ENCODE results near the gene CHST12. TPM values are rescaled to one million over a fixed set of nuclear protein-coding genes. Genes with fewer than 3 reads are reported as not detected.
A peak's percentile ranks its signal among the peaks of the same experiment; 100 is the strongest.

Gene CHST12
- total and polyA plus RNA-seq, 2 of the 4 experiments (the other 2 are of a cell fraction), result 3.8 to 27.0 TPM

DNA sequence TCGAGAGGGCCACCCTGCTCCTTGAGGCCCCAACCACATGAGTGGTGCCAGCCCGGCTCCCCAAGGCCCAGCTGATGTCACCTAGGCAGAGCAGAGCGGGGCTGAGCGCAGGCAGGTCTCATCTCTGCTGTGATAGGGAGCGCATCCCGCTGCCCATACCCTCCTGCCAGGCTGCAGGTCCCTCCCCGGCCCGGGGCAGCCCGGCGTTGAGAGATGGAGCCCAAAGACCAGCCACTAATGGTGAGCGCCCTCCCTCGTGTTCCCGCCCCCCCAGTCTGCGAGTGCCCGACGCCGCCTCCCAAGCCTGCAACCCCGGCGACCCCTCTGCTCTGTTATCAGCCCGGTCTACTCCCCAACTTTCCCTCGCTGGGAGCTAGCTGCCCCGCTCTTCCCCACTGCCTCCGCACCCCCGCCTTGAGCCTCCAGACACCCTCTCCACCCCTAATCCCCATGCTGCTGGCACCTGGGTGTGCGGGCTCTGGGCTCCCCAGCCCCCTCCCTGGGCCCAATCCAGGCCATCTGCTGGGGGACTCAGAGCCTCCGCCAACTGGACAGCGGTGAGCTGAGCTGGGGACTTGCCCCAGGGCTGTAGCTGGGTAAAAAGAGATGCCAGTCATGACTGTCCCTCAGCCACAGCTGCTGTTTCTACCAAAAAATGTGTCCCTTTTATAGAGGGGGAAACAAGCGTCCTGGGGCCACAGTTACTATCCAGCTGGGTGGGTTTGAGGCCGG is 19.7 kb upstream of the CHST12 start:
- POLR2A ChIA-PET (ENCODE audit: unreplicated experiment), result no interaction called here
- intact Hi-C loops (cut with micrococcal nuclease), result no loop called here

More for the DNA sequence above, 19.7 kb upstream of the CHST12 start:
- H3K9ac ChIP-seq (ENCODE audit: low read depth, low read length), result no peak overlapping the region
- H4K91ac ChIP-seq (ENCODE audit: insufficient read depth, low read depth, low read length), result no peak overlapping the region
- no peak overlapping the region for H2BK5ac ChIP-seq (ENCODE audit: low read depth, low read length, poor library complexity, severe bottlenecking)
- H3K9me3 ChIP-seq (ENCODE audit: control insufficient read depth, insufficient read depth, low read length), result no peaks in the 10 kb centered on the region
- H3K9me1 ChIP-seq (ENCODE audit: insufficient read depth, low read length), result no peaks in the 10 kb centered on the region; the same call in 1 of the 2 replicates
- H3K23ac ChIP-seq (ENCODE audit: low read depth, low read length), result no peak overlapping the region
- no peak for DNase-seq
- H3K18ac ChIP-seq (ENCODE audit: low read depth, low read length), result no peak overlapping the region
- CTCF ChIA-PET, result no interaction called here
- H2AK5ac ChIP-seq (ENCODE audit: low read depth, low read length), result no peak overlapping the region
- no peak overlapping the region for H3K4me2 ChIP-seq (ENCODE audit: low read depth, low read length)
- TF ChIP-seq CEBPB (IDR thresholded peaks at IDR 0.05; ENCODE audit: low read depth, low read length) (no peak), RCOR1 (IDR thresholded peaks at IDR 0.05; ENCODE audit: insufficient replicate concordance, low read length) (no peak), MXI1 (IDR thresholded peaks at IDR 0.05; ENCODE audit: borderline replicate concordance, low read depth, low read length) (no peak), BHLHE40 (IDR thresholded peaks at IDR 0.05; ENCODE audit: low read depth, low read length) (no peak), POLR2A (IDR thresholded peaks at IDR 0.05; ENCODE audit: low read depth, low read length) (no peak), CHD1 (IDR thresholded peaks at IDR 0.05; ENCODE audit: low read depth, low read length) (no peak), MAZ (IDR thresholded peaks at IDR 0.05; ENCODE audit: borderline replicate concordance, low read depth, low read length) (no peak), NFE2L2 (IDR thresholded peaks at IDR 0.05; ENCODE audit: low read depth, low read length) (no peak), MAFK (IDR thresholded peaks at IDR 0.05; ENCODE audit: low read depth, low read length) (no peak), SMC3 (IDR thresholded peaks at IDR 0.05; ENCODE audit: low read depth, low read length) (no peak), RAD21 (IDR thresholded peaks at IDR 0.05; ENCODE audit: low read length) (no peak)
- TF ChIP-seq, protein P1, sequence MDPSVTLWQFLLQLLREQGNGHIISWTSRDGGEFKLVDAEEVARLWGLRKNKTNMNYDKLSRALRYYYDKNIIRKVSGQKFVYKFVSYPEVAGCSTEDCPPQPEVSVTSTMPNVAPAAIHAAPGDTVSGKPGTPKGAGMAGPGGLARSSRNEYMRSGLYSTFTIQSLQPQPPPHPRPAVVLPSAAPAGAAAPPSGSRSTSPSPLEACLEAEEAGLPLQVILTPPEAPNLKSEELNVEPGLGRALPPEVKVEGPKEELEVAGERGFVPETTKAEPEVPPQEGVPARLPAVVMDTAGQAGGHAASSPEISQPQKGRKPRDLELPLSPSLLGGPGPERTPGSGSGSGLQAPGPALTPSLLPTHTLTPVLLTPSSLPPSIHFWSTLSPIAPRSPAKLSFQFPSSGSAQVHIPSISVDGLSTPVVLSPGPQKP (IDR thresholded peaks at IDR 0.05; ENCODE audit: borderline replicate concordance, low read depth, low read length), result no peak
- TF ChIP-seq, protein P2, sequence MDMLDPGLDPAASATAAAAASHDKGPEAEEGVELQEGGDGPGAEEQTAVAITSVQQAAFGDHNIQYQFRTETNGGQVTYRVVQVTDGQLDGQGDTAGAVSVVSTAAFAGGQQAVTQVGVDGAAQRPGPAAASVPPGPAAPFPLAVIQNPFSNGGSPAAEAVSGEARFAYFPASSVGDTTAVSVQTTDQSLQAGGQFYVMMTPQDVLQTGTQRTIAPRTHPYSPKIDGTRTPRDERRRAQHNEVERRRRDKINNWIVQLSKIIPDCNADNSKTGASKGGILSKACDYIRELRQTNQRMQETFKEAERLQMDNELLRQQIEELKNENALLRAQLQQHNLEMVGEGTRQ (IDR thresholded peaks at IDR 0.05; ENCODE audit: low read depth, low read length), result no peak
- TF ChIP-seq, protein P3, sequence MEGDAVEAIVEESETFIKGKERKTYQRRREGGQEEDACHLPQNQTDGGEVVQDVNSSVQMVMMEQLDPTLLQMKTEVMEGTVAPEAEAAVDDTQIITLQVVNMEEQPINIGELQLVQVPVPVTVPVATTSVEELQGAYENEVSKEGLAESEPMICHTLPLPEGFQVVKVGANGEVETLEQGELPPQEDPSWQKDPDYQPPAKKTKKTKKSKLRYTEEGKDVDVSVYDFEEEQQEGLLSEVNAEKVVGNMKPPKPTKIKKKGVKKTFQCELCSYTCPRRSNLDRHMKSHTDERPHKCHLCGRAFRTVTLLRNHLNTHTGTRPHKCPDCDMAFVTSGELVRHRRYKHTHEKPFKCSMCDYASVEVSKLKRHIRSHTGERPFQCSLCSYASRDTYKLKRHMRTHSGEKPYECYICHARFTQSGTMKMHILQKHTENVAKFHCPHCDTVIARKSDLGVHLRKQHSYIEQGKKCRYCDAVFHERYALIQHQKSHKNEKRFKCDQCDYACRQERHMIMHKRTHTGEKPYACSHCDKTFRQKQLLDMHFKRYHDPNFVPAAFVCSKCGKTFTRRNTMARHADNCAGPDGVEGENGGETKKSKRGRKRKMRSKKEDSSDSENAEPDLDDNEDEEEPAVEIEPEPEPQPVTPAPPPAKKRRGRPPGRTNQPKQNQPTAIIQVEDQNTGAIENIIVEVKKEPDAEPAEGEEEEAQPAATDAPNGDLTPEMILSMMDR (conservative IDR thresholded peaks at IDR 0.05; ENCODE audit: low read depth, low read length), result no peak
- dilution Hi-C loops (cut with HindIII; ENCODE audit: low sequenced_read_pairs, unreplicated experiment), result no loop called here
- peaks cover 10% of the 10 kb centered on the region for H4K20me1 ChIP-seq (ENCODE audit: insufficient read depth, low read length)
- H2AK9ac ChIP-seq (replicated peaks; ENCODE audit: low read depth, low read length, poor library complexity), result peak overlapping the region; percentile 70
- no peak overlapping the region for H3K4ac ChIP-seq (ENCODE audit: low read depth, low read length)
- no peak overlapping the region for H2BK20ac ChIP-seq (ENCODE audit: low read depth, low read length)
- no peak overlapping the region for H3K14ac ChIP-seq (replicated peaks; ENCODE audit: low read depth, low read length)
- H3K27ac ChIP-seq (ENCODE audit: insufficient read depth, low read length), result no peak overlapping the region
- H3K27me3 ChIP-seq (ENCODE audit: control insufficient read depth, insufficient read depth, low read length), result no peaks in the 10 kb centered on the region
- H3K79me1 ChIP-seq (ENCODE audit: low read depth in 1 of 2, low read length in 2 of 2), result peaks cover 3 to 9% of the 10 kb centered on the region in 2 experiments
- no peak overlapping the region for H3K4me3 ChIP-seq (ENCODE audit: insufficient read depth, low read depth, low read length)
- H3K56ac ChIP-seq (ENCODE audit: extremely low read depth, insufficient read depth, low read length), result no peak overlapping the region
- no peak overlapping the region for H4K8ac ChIP-seq (ENCODE audit: low read depth in 2 of 2, low read length in 2 of 2)
- peaks cover 41% of the 10 kb centered on the region for H3K36me3 ChIP-seq (ENCODE audit: control insufficient read depth, insufficient read depth, low read length)
- no peak overlapping the region for H4K5ac ChIP-seq (ENCODE audit: low read depth, low read length)
- no peak for ATAC-seq (ENCODE audit: low read depth)
- no peaks in the 10 kb centered on the region for H3K4me1 ChIP-seq (ENCODE audit: control insufficient read depth, insufficient read depth, low read length)
- H2AFZ ChIP-seq (replicated peaks; ENCODE audit: low read length, poor library complexity), result no peak overlapping the region
- no TSS peak for BruUV-seq (replicated peaks)
- H2BK120ac ChIP-seq (ENCODE audit: low read depth, low read length), result no peak overlapping the region
- H2BK15ac ChIP-seq (ENCODE audit: low read depth, low read length), result no peak overlapping the region
- WGBS, 2 experiments (ENCODE audit: extremely low coverage in 2 of 2, insufficient read length in 1 of 2), result 93% methylated on average over 16 of the region's 29 CpGs; no CpG with 5 or more reads in 1 of the 2 experiments
- in situ Hi-C loops (cut with MboI; ENCODE audit: low sequenced_read_pairs), result no loop called here

All from IMR-90 (cell line).